IMR-90 (cell line): ENCODE data around the gene LY6G6D. TPM values are rescaled to one million over a fixed set of nuclear protein-coding genes. Genes with fewer than 3 reads are reported as not detected.

Experiments
- ATAC-seq: fragments of 200-7000 bp; cut with Tn5 transposase; 2 replicates; pipeline ENCODE4 v1.9.1; 2020; ENCODE audit warnings: low read depth, mild to moderate bottlenecking, moderate library complexity
- BruUV-seq: library from RNA; stranded (reverse); fragments of 400-500 nt; replicated peaks from 2 replicates; lab custom pipeline; 2021; lab: Mats Ljungman, UMichigan
- CTCF ChIA-PET: fragments of 300-600 bp; formaldehyde crosslinking; extraction: SDS; loops from one replicate; lab custom pipeline; 2021; ENCODE audit warnings: antibody characterized with exemption; lab: Yijun Ruan, JAX
- POLR2A ChIA-PET: fragments of 300-600 bp; sonication (Branson Sonifier 250); formaldehyde crosslinking; loops from one replicate; lab custom pipeline; 2022; ENCODE audit warnings: antibody characterized with exemption; ENCODE audit not compliant: unreplicated experiment; lab: Charles Lee
- DNase-seq: peaks from one replicate; pipeline ENCODE4 v3.0.0; 2013
- H2AFZ ChIP-seq: replicated peaks from 2 replicates; pipeline ENCODE3; 2013; ENCODE audit warnings: low read length, mild to moderate bottlenecking; ENCODE audit not compliant: poor library complexity
- H2AK5ac ChIP-seq: 2 replicates; pipeline ENCODE4 v1.6.1; 2013; ENCODE audit warnings: low read depth, low read length, inconsistent platforms
- H2AK9ac ChIP-seq: replicated peaks from 2 replicates; pipeline ENCODE3; 2013; ENCODE audit warnings: mild to moderate bottlenecking, low read depth, low read length, moderate library complexity; ENCODE audit not compliant: poor library complexity
- H2BK120ac ChIP-seq: 2 replicates; pipeline ENCODE4 v1.6.1; 2013; ENCODE audit warnings: low read depth, low read length, inconsistent platforms
- H2BK15ac ChIP-seq: 3 replicates; pipeline ENCODE4 v1.6.1; 2013; ENCODE audit warnings: low read depth, low read length, inconsistent platforms
- H2BK20ac ChIP-seq: 2 replicates; pipeline ENCODE4 v1.6.1; 2013; ENCODE audit warnings: low read depth, mild to moderate bottlenecking, inconsistent platforms, low read length, moderate library complexity
- H2BK5ac ChIP-seq: 2 replicates; pipeline ENCODE4 v1.6.1; 2013; ENCODE audit warnings: mild to moderate bottlenecking, low read depth, low read length, inconsistent platforms; ENCODE audit not compliant: poor library complexity, severe bottlenecking
- H3K14ac ChIP-seq: replicated peaks from 2 replicates; pipeline ENCODE4 v1.6.1; 2013; ENCODE audit warnings: low read depth, low read length, inconsistent platforms
- H3K18ac ChIP-seq: 2 replicates; pipeline ENCODE4 v1.6.1; 2013; ENCODE audit warnings: low read depth, low read length, control low read depth
- H3K23ac ChIP-seq: 2 replicates; pipeline ENCODE4 v1.6.1; 2013; ENCODE audit warnings: low read depth, low read length, inconsistent platforms
- H3K27ac ChIP-seq: 2 replicates; pipeline ENCODE4 v1.5.1; 2013; ENCODE audit warnings: mild to moderate bottlenecking, control low read depth, low read length; ENCODE audit not compliant: insufficient read depth
- H3K27me3 ChIP-seq: 2 replicates; pipeline ENCODE4 v1.6.1; 2013; ENCODE audit warnings: low read length; ENCODE audit not compliant: control insufficient read depth, insufficient read depth
- H3K36me3 ChIP-seq: 2 replicates; pipeline ENCODE4 v1.6.1; 2013; ENCODE audit warnings: low read length, mixed read lengths; ENCODE audit not compliant: control insufficient read depth, insufficient read depth
- H3K4ac ChIP-seq: 2 replicates; pipeline ENCODE4 v1.6.1; 2013; ENCODE audit warnings: low read depth, low read length, inconsistent platforms
- H3K4me1 ChIP-seq: 2 replicates; pipeline ENCODE4 v1.6.1; 2013; ENCODE audit warnings: low read length, mixed read lengths; ENCODE audit not compliant: control insufficient read depth, insufficient read depth
- H3K4me2 ChIP-seq: 2 replicates; pipeline ENCODE4 v1.6.1; 2013; ENCODE audit warnings: low read depth, mild to moderate bottlenecking, control low read depth, low read length, moderate library complexity
- H3K4me3 ChIP-seq: 2 replicates; pipeline ENCODE4 v1.5.1; 2013; ENCODE audit warnings: low read depth, mild to moderate bottlenecking, control low read depth, low read length, moderate library complexity; ENCODE audit not compliant: insufficient read depth
- H3K56ac ChIP-seq: 2 replicates; pipeline ENCODE4 v1.6.1; 2013; ENCODE audit warnings: low read length, inconsistent platforms; ENCODE audit not compliant: insufficient read depth; ENCODE audit errors: extremely low read depth
- H3K79me1 ChIP-seq, 2 experiments: 2 replicates each; pipeline ENCODE4 v1.6.1; 2013; ENCODE audit warnings: low read length in 2 of 2, inconsistent platforms in 1 of 2, low read depth in 1 of 2
- H3K9ac ChIP-seq: 2 replicates; pipeline ENCODE4 v1.6.1; 2013; ENCODE audit warnings: low read depth, low read length, control low read depth
- H3K9me1 ChIP-seq: 2 replicates; pipeline ENCODE4 v1.6.1; 2013; ENCODE audit warnings: low read length, inconsistent platforms; ENCODE audit not compliant: insufficient read depth
- H3K9me3 ChIP-seq: 2 replicates; pipeline ENCODE4 v1.6.1; 2013; ENCODE audit warnings: low read length; ENCODE audit not compliant: control insufficient read depth, insufficient read depth
- H4K20me1 ChIP-seq: 2 replicates; pipeline ENCODE4 v1.6.1; 2013; ENCODE audit warnings: low read length, inconsistent platforms; ENCODE audit not compliant: insufficient read depth
- H4K5ac ChIP-seq: 2 replicates; pipeline ENCODE4 v1.6.1; 2013; ENCODE audit warnings: mild to moderate bottlenecking, low read depth, low read length, control low read depth
- H4K8ac ChIP-seq, 2 experiments: 2 replicates each; pipeline ENCODE4 v1.6.1; 2013; ENCODE audit warnings: low read depth in 2 of 2, low read length in 2 of 2, control low read depth in 1 of 2, inconsistent platforms in 1 of 2
- H4K91ac ChIP-seq: 2 replicates; pipeline ENCODE4 v1.6.1; 2013; ENCODE audit warnings: low read depth, low read length, inconsistent platforms; ENCODE audit not compliant: insufficient read depth
- BHLHE40 ChIP-seq: fragments of 150-350 bp; IDR thresholded peaks from 2 replicates; pipeline ENCODE4 v1.6.1; 2016; ENCODE audit warnings: mild to moderate bottlenecking, low read depth, low read length
- CEBPB ChIP-seq: IDR thresholded peaks from 2 replicates; pipeline ENCODE4 v1.6.1; 2012; ENCODE audit warnings: low read depth, low read length, improper control_type of control experiment
- CHD1 ChIP-seq: IDR thresholded peaks from 2 replicates; pipeline ENCODE4 v1.6.1; 2012; ENCODE audit warnings: low read depth, low read length, improper control_type of control experiment
- CTCF ChIP-seq: conservative IDR thresholded peaks from 2 replicates; pipeline ENCODE4 v1.5.1; 2012; ENCODE audit warnings: mild to moderate bottlenecking, low read depth, low read length, improper control_type of control experiment
- ELK1 ChIP-seq: fragments of 150-350 bp; IDR thresholded peaks from 2 replicates; pipeline ENCODE4 v1.6.1; 2016; ENCODE audit warnings: low read depth, mild to moderate bottlenecking, low read length, moderate library complexity, borderline replicate concordance
- FOS ChIP-seq: fragments of 150-350 bp; IDR thresholded peaks from 2 replicates; pipeline ENCODE4 v1.6.1; 2016; ENCODE audit warnings: low read depth, low read length
- MAFK ChIP-seq: IDR thresholded peaks from 2 replicates; pipeline ENCODE4 v1.6.1; 2012; ENCODE audit warnings: low read depth, low read length, improper control_type of control experiment
- MAZ ChIP-seq: IDR thresholded peaks from 2 replicates; pipeline ENCODE4 v1.6.1; 2012; ENCODE audit warnings: low read depth, mild to moderate bottlenecking, low read length, improper control_type of control experiment, moderate library complexity, borderline replicate concordance
- MXI1 ChIP-seq: IDR thresholded peaks from 2 replicates; pipeline ENCODE4 v1.6.1; 2012; ENCODE audit warnings: low read depth, mild to moderate bottlenecking, low read length, moderate library complexity, borderline replicate concordance
- NFE2L2 ChIP-seq: fragments of 150-350 bp; IDR thresholded peaks from 2 replicates; pipeline ENCODE4 v1.6.1; 2016; ENCODE audit warnings: low read depth, mild to moderate bottlenecking, low read length
- POLR2A ChIP-seq: IDR thresholded peaks from 2 replicates; pipeline ENCODE4 v1.6.1; 2012; ENCODE audit warnings: mild to moderate bottlenecking, low read depth, low read length
- RAD21 ChIP-seq: IDR thresholded peaks from 2 replicates; pipeline ENCODE4 v1.6.1; 2012; ENCODE audit warnings: low read length, improper control_type of control experiment
- RCOR1 ChIP-seq: IDR thresholded peaks from 2 replicates; pipeline ENCODE4 v1.6.1; 2012; ENCODE audit warnings: mild to moderate bottlenecking, low read length, improper control_type of control experiment; ENCODE audit not compliant: insufficient replicate concordance
- RFX5 ChIP-seq: IDR thresholded peaks from 2 replicates; pipeline ENCODE4 v1.8.0; 2012; ENCODE audit warnings: low read depth, mild to moderate bottlenecking, low read length, moderate library complexity
- SMC3 ChIP-seq: fragments of 150-350 bp; IDR thresholded peaks from 2 replicates; pipeline ENCODE4 v1.6.1; 2016; ENCODE audit warnings: low read depth, mild to moderate bottlenecking, antibody characterized with exemption, low read length, moderate library complexity
- USF2 ChIP-seq: fragments of 150-350 bp; IDR thresholded peaks from 2 replicates; pipeline ENCODE4 v1.6.1; 2017; ENCODE audit warnings: mild to moderate bottlenecking, antibody characterized with exemption, low read length, low read depth
- whole genome bisulfite sequencing, 2 experiments: methylation state at CpG; one replicate each; pipeline versions ENCODE4 v1.1.5 to v1.1.7; 2013; ENCODE audit warnings: missing lambda C conversion rate in 2 of 2; ENCODE audit not compliant: insufficient read length in 1 of 2; ENCODE audit errors: extremely low coverage in 2 of 2; 5-methylcytosine and 5-hydroxymethylcytosine counted together
- dilution Hi-C: fragments of 300-500 bp; cut with HindIII; formaldehyde crosslinking; loops from one replicate; pipeline ENCODE4 v1.14.3; 2018; ENCODE audit warnings: low sequenced_read_pairs; ENCODE audit not compliant: unreplicated experiment
- in situ Hi-C: fragments of 300-500 bp; cut with MboI; formaldehyde crosslinking; loops from 3 replicates; pipeline ENCODE4 v1.14.3; 2019; ENCODE audit warnings: low sequenced_read_pairs, inconsistent platforms, mixed read lengths
- intact Hi-C: fragments of 100-400 bp; cut with micrococcal nuclease; formaldehyde crosslinking; loops from 2 replicates; pipeline ENCODE4 v1.10.0; 2022
- polyA plus RNA-seq, 3 experiments: library from polyadenylated mRNA; depleted of rRNA; stranded (reverse); fragments of >200 nt; gene quantifications; 2 replicates each; pipeline ENCODE4 v1.2.3, GENCODE V29; 2012; ENCODE audit warnings: low replicate concordance in 1 of 3
- total RNA-seq: library from RNA; depleted of rRNA; stranded (reverse); fragments of >200 nt; gene quantifications from 2 replicates; pipeline ENCODE4 v1.2.3, GENCODE V29; 2012

LY6G6D gene
- total and polyA plus RNA-seq, 2 of the 4 experiments (the other 2 are of a cell fraction), result not detected

GRCh38 chr6:31692353-31692752 is 22.8 kb upstream of the LY6G6D start:
- Histone ChIP-seq H3K79me1 (peaks cover 4 to 13% of the 10 kb centered on the region in 2 experiments; a peak in 3 of 4 replicates), H2BK20ac (no peak overlapping the region), H2AK9ac (no peak overlapping the region), H3K27ac (no peak overlapping the region), H3K9me1 (no peaks in the 10 kb centered on the region), H2AK5ac (no peak overlapping the region), H3K23ac (no peak overlapping the region), H4K91ac (no peak overlapping the region), H3K4me2 (no peak overlapping the region), H4K8ac (no peak overlapping the region), H3K18ac (no peak overlapping the region), H4K20me1 (no peaks in the 10 kb centered on the region), H2AFZ (no peak overlapping the region), H2BK5ac (no peak overlapping the region), H3K4ac (no peak overlapping the region), H3K36me3 (peaks cover 71% of the 10 kb centered on the region), H2BK120ac (no peak overlapping the region), H3K4me3 (no peak overlapping the region), H3K9ac (no peak overlapping the region), H4K5ac (no peak overlapping the region), H3K9me3 (no peaks in the 10 kb centered on the region), H3K56ac (no peak overlapping the region), H2BK15ac (no peak overlapping the region), H3K27me3 (no peaks in the 10 kb centered on the region), H3K4me1 (no peaks in the 10 kb centered on the region), H3K14ac (no peak overlapping the region)
- WGBS, 2 experiments, result 100% methylated on average over 1 of the region's 4 CpGs; no CpG with 5 or more reads in 1 of the 2 experiments
- intact Hi-C loops (no loop called here), in situ Hi-C loops (no loop called here), dilution Hi-C loops (no loop called here)
- no peak for TF ChIP-seq RFX5
- TF ChIP-seq BHLHE40, result no peak
- TF ChIP-seq SMC3, result no peak
- no peak for TF ChIP-seq CTCF
- no peak for TF ChIP-seq RCOR1
- TF ChIP-seq MAFK, result no peak
- no peak for TF ChIP-seq CEBPB
- TF ChIP-seq MAZ, result no peak
- no peak for TF ChIP-seq USF2
- no peak for TF ChIP-seq MXI1
- no peak for TF ChIP-seq ELK1
- no peak for TF ChIP-seq POLR2A
- TF ChIP-seq FOS, result no peak
- TF ChIP-seq CHD1, result no peak
- no peak for TF ChIP-seq RAD21
- TF ChIP-seq NFE2L2, result no peak
- ChIA-PET POLR2A (no interaction called here), CTCF (no interaction called here)
- DNase-seq (no peak), ATAC-seq (no peak)
- BruUV-seq, result no TSS peak
